ENCODE results near the gene MTHFR.

Gene MTHFR

GRCh38 chr1:11796036-11796828, 9.5 kb downstream of the MTHFR start:
- DNase-seq, result no peak

GRCh38 chr1:11795238-11795890, 10.4 kb downstream of the MTHFR start:
- DNase-seq, result no peak

- DNase-seq, result no peak
Measured at GRCh38 chr1:11794446-11795237, 11.1 kb downstream of the MTHFR start.

- DNase-seq, result no peak
Measured at GRCh38 chr1:11793819-11794218, 11.9 kb downstream of the MTHFR start.

GRCh38 chr1:11792106-11792505, 13.7 kb downstream of the MTHFR start:
- DNase-seq, result no peak

GRCh38 chr1:11790880-11791715, 14.7 kb downstream of the MTHFR start:
- no peak for DNase-seq

GRCh38 chr1:11790101-11790879, 15.5 kb downstream of the MTHFR start:
- DNase-seq, result no peak

- DNase-seq, result no peak
Measured at GRCh38 chr1:11789126-11790067, 16.4 kb downstream of the MTHFR start.

- no peak for DNase-seq
Measured at GRCh38 chr1:11788549-11789053, 17.2 kb downstream of the MTHFR start.

- no peak for DNase-seq
Measured at GRCh38 chr1:11787804-11788436, 17.8 kb downstream of the MTHFR start.

GRCh38 chr1:11787251-11787803, 18.4 kb downstream of the MTHFR start:
- DNase-seq, result no peak

- DNase-seq, result no peak
Measured at GRCh38 chr1:11786168-11786567, 19.6 kb downstream of the MTHFR start.

GRCh38 chr1:11784993-11785769, 20.6 kb downstream of the MTHFR start:
- DNase-seq, result peak in 1 of 2 experiments; percentile 18

GRCh38 chr1:11784256-11784992, 21.3 kb downstream of the MTHFR start:
- no peak for DNase-seq

- DNase-seq, result no peak
Measured at GRCh38 chr1:11783556-11783955, 22.2 kb downstream of the MTHFR start.

GRCh38 chr1:11782127-11782708, 23.5 kb downstream of the MTHFR start:
- DNase-seq, result no peak

GRCh38 chr1:11781297-11781696, 24.5 kb downstream of the MTHFR start:
- DNase-seq, result no peak

Data from activated CD4-positive, alpha-beta T cell treated with anti-CD3 and anti-CD28 coated beads, Interleukin-2, amount 50 U/mL, for 4 hours (primary cell).